ENCODE measurements around the gene PRR7. TPM values are rescaled to one million over a fixed set of nuclear protein-coding genes. Genes with fewer than 3 reads are reported as not detected.

Gene PRR7
- total and polyA plus RNA-seq, 4 donors, result 0.17 to 1.4 (median 0.49) TPM

- H3K9ac ChIP-seq (ENCODE audit: low read depth in 1 of 2, low read length in 2 of 2), result no peak overlapping the region
- peaks cover 0 to 7% (median under 1%) of the 10 kb centered on the region in 4 donors for H3K36me3 ChIP-seq (ENCODE audit: control insufficient read depth in 4 of 4, insufficient read depth in 3 of 4, low read depth in 1 of 4, low read length in 3 of 4)
- no peak for TF ChIP-seq MAX (IDR thresholded peaks at IDR 0.05)
- no peak for TF ChIP-seq YY1 (IDR thresholded peaks at IDR 0.05)
- TF ChIP-seq FOXA2 (IDR thresholded peaks at IDR 0.05), result no peak
- no peak for TF ChIP-seq GABPA (IDR thresholded peaks at IDR 0.05 in 1 of 2, conservative IDR thresholded peaks at IDR 0.05 in 1 of 2)
- no peak for TF ChIP-seq REST (IDR thresholded peaks at IDR 0.05)
- no peak for TF ChIP-seq ATF3 (IDR thresholded peaks at IDR 0.05)
- no peak for TF ChIP-seq HNF4A (conservative IDR thresholded peaks at IDR 0.05)
- TF ChIP-seq EGR1 (IDR thresholded peaks at IDR 0.05; ENCODE audit: low read depth in 2 of 2), result no peak
- no peak for TF ChIP-seq JUND (IDR thresholded peaks at IDR 0.05)
- no peak for TF ChIP-seq ZBTB33 (IDR thresholded peaks at IDR 0.05)
- no peak for TF ChIP-seq FOXA1 (IDR thresholded peaks at IDR 0.05)
- TF ChIP-seq CTCF (IDR thresholded peaks at IDR 0.05; ENCODE audit: low read depth, low read length, missing input control), result no peak
- DNase-seq (ENCODE audit: low spot score), result no peak
- no peak overlapping the region for H3K4me3 ChIP-seq (ENCODE audit: low read depth in 1 of 3, low read length in 3 of 3)
- H3K27me3 ChIP-seq (ENCODE audit: control insufficient read depth in 4 of 4, insufficient read depth in 4 of 4, low read length in 3 of 4), result no peaks in the 10 kb centered on the region
- peaks cover 5 to 18% (median 9%) of the 10 kb centered on the region in 4 donors for H3K4me1 ChIP-seq (ENCODE audit: control insufficient read depth in 4 of 4, insufficient read depth in 4 of 4, low read length in 3 of 4)
- H3K27ac ChIP-seq (ENCODE audit: low read depth in 1 of 2, low read length in 2 of 2), result no peak overlapping the region
- WGBS, result 93% methylated on average over 15 of the region's 15 CpGs
- H3K9me3 ChIP-seq (ENCODE audit: control insufficient read depth in 4 of 4, low read length in 3 of 4), result no peaks in the 10 kb centered on the region
These were observed 3.2 kb upstream of the PRR7 start for GRCh38 chr5:177443144-177443983.

All from liver (tissue), 9 donors.